B cell (primary cell): Measurements from ENCODE around the gene AUTS2. TPM values are rescaled to one million over a fixed set of nuclear protein-coding genes. Genes with fewer than 3 reads are reported as not detected.

Experiments used
- ATAC-seq: fragments of 200-7000 bp; cut with Tn5 transposase; one replicate; pipeline ENCODE4 v1.10.0; 2021; ENCODE audit warnings: low read depth, mild to moderate bottlenecking, moderate number of reproducible peaks, moderate library complexity
- CTCF ChIA-PET: fragments of 350-600 bp; sonication (Branson Sonifier 250); formaldehyde crosslinking; loops from one replicate; lab custom pipeline; 2021; ENCODE audit warnings: antibody characterized with exemption, inconsistent platforms; lab: Charles Lee
- POLR2A ChIA-PET: fragments of 350-600 bp; sonication (Branson Sonifier 250); formaldehyde crosslinking; loops from one replicate; lab custom pipeline; 2021; ENCODE audit warnings: antibody characterized with exemption; lab: Charles Lee
- DNase-seq: peaks from one replicate; pipeline ENCODE4 v3.0.0; 2013
- H2AFZ ChIP-seq: 2 replicates; pipeline ENCODE4 v1.6.1; 2012; ENCODE audit warnings: mild to moderate bottlenecking, low read depth, low read length; ENCODE audit not compliant: insufficient read depth, poor library complexity, severe bottlenecking
- H3K27ac ChIP-seq, 2 donors: 1 replicate in 1 of 2; 2 replicates in 1 of 2; pipeline ENCODE4 v1.5.1; 2012 to 2013; ENCODE audit warnings: low read length in 2 of 2, mild to moderate bottlenecking in 2 of 2, moderate library complexity in 1 of 2
- H3K27me3 ChIP-seq, 4 experiments: fragments of 200-600 bp in 1 of 4; sonication (generic) in 1 of 4; replicated peaks in 1 of 4; 1 replicate in 2 of 4; 2 replicates in 2 of 4; pipeline versions ENCODE4 v1.6.1 to v1.7.0; 2013 to 2016; ENCODE audit warnings: low read length in 3 of 4, mild to moderate bottlenecking in 2 of 4, mixed read lengths in 1 of 4, moderate library complexity in 1 of 4; ENCODE audit not compliant: insufficient read depth in 4 of 4, control insufficient read depth in 3 of 4; ENCODE audit errors: control extremely low read depth in 1 of 4
- H3K36me3 ChIP-seq, 2 experiments: replicated peaks in 1 of 2; 1 replicate in 1 of 2; 2 replicates in 1 of 2; pipeline versions ENCODE4 v1.6.1 to v1.7.1; 2013; ENCODE audit warnings: low read length in 1 of 2; ENCODE audit not compliant: insufficient read depth in 2 of 2, control insufficient read depth in 1 of 2; ENCODE audit errors: control extremely low read depth in 1 of 2, extremely low read depth in 1 of 2
- H3K4me1 ChIP-seq, 2 donors: fragments of 200-600 bp in 1 of 2; sonication (generic) in 1 of 2; 1 replicate in 1 of 2; 2 replicates in 1 of 2; pipeline versions ENCODE4 v1.5.1 to v1.6.1; 2013 to 2017; ENCODE audit warnings: low read length in 2 of 2; ENCODE audit not compliant: control insufficient read depth in 2 of 2, insufficient read depth in 2 of 2
- H3K4me2 ChIP-seq: replicated peaks from 2 replicates; pipeline ENCODE3; 2012; ENCODE audit warnings: mild to moderate bottlenecking, low read depth, low read length; ENCODE audit not compliant: poor library complexity, severe bottlenecking
- H3K4me3 ChIP-seq, 5 experiments: fragments of 200-600 bp in 1 of 5; sonication (generic) in 1 of 5; 1 replicate in 3 of 5; 2 replicates in 2 of 5; pipeline versions ENCODE4 v1.5.1 to v1.7.0; 2011 to 2016; ENCODE audit warnings: low read length in 4 of 5, mild to moderate bottlenecking in 4 of 5, low read depth in 2 of 5, control low read depth in 1 of 5, moderate library complexity in 1 of 5; ENCODE audit not compliant: insufficient read depth in 1 of 5; ENCODE audit errors: control extremely low read depth in 1 of 5, extremely low read depth in 1 of 5
- H3K79me2 ChIP-seq: fragments of 200-600 bp; sonication (generic); one replicate; pipeline ENCODE4 v1.6.0; 2016; ENCODE audit warnings: low read length; ENCODE audit not compliant: control insufficient read depth, insufficient read depth
- H3K9ac ChIP-seq: fragments of 200-600 bp; sonication (generic); 2 replicates; pipeline ENCODE4 v1.6.1; 2017; ENCODE audit warnings: mild to moderate bottlenecking, low read length, moderate library complexity
- H3K9me3 ChIP-seq, 3 donors: one replicate each; pipeline versions ENCODE4 v1.6.1 to v1.7.1; 2013; ENCODE audit warnings: low read length in 2 of 3; ENCODE audit not compliant: control insufficient read depth in 2 of 3, insufficient read depth in 1 of 3; ENCODE audit errors: control extremely low read depth in 1 of 3
- H4K20me1 ChIP-seq: 2 replicates; pipeline ENCODE4 v1.6.0; 2012; ENCODE audit warnings: mild to moderate bottlenecking, low read length; ENCODE audit not compliant: insufficient read depth, control insufficient read depth, poor library complexity, severe bottlenecking
- H3K27ac Mint-ChIP-seq: one replicate; pipeline ENCODE4 v1.8.0; 2021; ENCODE audit warnings: mixed read lengths
- H3K27me3 Mint-ChIP-seq: one replicate; pipeline ENCODE4 v1.8.0; 2021; ENCODE audit warnings: mixed read lengths
- H3K4me1 Mint-ChIP-seq: one replicate; pipeline ENCODE4 v1.8.0; 2021; ENCODE audit warnings: mixed read lengths
- H3K4me3 Mint-ChIP-seq: one replicate; pipeline ENCODE4 v1.8.0; 2021; ENCODE audit warnings: mixed read lengths
- H3K9me3 Mint-ChIP-seq: one replicate; pipeline ENCODE4 v1.8.0; 2022; ENCODE audit warnings: mixed read lengths; ENCODE audit not compliant: insufficient read depth
- EZH2 ChIP-seq: IDR thresholded peaks from 2 replicates; pipeline ENCODE4 v1.6.1; 2012; ENCODE audit warnings: borderline replicate concordance, low read depth, mild to moderate bottlenecking, moderate library complexity, low read length; ENCODE audit not compliant: insufficient read depth, poor library complexity, severe bottlenecking
- WGBS: methylation state at CpG from one replicate; pipeline ENCODE4 v1.1.5; 2013; ENCODE audit warnings: missing lambda C conversion rate; ENCODE audit not compliant: insufficient coverage; 5-methylcytosine and 5-hydroxymethylcytosine counted together
- intact Hi-C: fragments of 100-400 bp; cut with micrococcal nuclease; formaldehyde crosslinking; loops from one replicate; pipeline ENCODE4 v1.10.0; 2022
- polyA plus RNA-seq: library from polyadenylated mRNA; depleted of rRNA; stranded (reverse); fragments of >200 nt; gene quantifications from 2 replicates; pipeline ENCODE4 v1.2.3, GENCODE V29; 2012
- total RNA-seq, 2 donors: library from RNA; stranded (reverse); fragments of 120-200 nt in 1 of 2; gene quantifications; 1 replicate in 1 of 2; 2 replicates in 1 of 2; pipeline versions ENCODE4 v1.2.3 to v1.2.4, GENCODE V29; 2013 to 2022
- TF ChIP-seq, protein P1 (sequence below): fragments of 200-600 bp; IDR thresholded peaks from one replicate; pipeline ENCODE4 v1.8.0; 2022; ENCODE audit warnings: antibody characterized with exemption, mild to moderate bottlenecking

Gene AUTS2
- total and polyA plus RNA-seq, 2 donors (not counting 1 experiment from before 2014, with no cell fraction given): 22.3 to 35.0 TPM

- ChIA-PET POLR2A (no interaction called here), CTCF (no interaction called here)
- Histone ChIP-seq H3K27ac (no peak overlapping the region), H3K79me2 (peaks cover 6% of the 10 kb centered on the region), H4K20me1 (no peaks in the 10 kb centered on the region), H2AFZ (no peak overlapping the region), H3K4me3 (no peak overlapping the region), H3K9me3 (no peaks in the 10 kb centered on the region), H3K4me2 (no peak overlapping the region), H3K27me3 (no peaks in the 10 kb centered on the region), H3K9ac (no peak overlapping the region), H3K4me1 (peaks cover 4 to 24% of the 10 kb centered on the region in 2 donors), H3K36me3 (no peaks in the 10 kb centered on the region)
- intact Hi-C loops: loop anchor here (10.0 kb wide), 1 partner anchor 50 kb away; no protein-coding TSS in a partner anchor
- H3K27me3 Mint-ChIP-seq: no peaks in the 10 kb centered on the region
- no peaks in the 10 kb centered on the region for H3K9me3 Mint-ChIP-seq
- H3K4me3 Mint-ChIP-seq: no peak overlapping the region
- ATAC-seq (no peak), DNase-seq (no peak)
- 100% methylated on average over 1 of the region's 6 CpGs for WGBS
- H3K27ac Mint-ChIP-seq: no peak overlapping the region
- TF ChIP-seq, protein P1, sequence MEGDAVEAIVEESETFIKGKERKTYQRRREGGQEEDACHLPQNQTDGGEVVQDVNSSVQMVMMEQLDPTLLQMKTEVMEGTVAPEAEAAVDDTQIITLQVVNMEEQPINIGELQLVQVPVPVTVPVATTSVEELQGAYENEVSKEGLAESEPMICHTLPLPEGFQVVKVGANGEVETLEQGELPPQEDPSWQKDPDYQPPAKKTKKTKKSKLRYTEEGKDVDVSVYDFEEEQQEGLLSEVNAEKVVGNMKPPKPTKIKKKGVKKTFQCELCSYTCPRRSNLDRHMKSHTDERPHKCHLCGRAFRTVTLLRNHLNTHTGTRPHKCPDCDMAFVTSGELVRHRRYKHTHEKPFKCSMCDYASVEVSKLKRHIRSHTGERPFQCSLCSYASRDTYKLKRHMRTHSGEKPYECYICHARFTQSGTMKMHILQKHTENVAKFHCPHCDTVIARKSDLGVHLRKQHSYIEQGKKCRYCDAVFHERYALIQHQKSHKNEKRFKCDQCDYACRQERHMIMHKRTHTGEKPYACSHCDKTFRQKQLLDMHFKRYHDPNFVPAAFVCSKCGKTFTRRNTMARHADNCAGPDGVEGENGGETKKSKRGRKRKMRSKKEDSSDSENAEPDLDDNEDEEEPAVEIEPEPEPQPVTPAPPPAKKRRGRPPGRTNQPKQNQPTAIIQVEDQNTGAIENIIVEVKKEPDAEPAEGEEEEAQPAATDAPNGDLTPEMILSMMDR: no peak
- TF ChIP-seq EZH2: no peak
- H3K4me1 Mint-ChIP-seq: peaks cover 41% of the 10 kb centered on the region
These were observed 56.8 kb downstream of the AUTS2 start for GRCh38 chr7:69654849-69655707.

DNA sequence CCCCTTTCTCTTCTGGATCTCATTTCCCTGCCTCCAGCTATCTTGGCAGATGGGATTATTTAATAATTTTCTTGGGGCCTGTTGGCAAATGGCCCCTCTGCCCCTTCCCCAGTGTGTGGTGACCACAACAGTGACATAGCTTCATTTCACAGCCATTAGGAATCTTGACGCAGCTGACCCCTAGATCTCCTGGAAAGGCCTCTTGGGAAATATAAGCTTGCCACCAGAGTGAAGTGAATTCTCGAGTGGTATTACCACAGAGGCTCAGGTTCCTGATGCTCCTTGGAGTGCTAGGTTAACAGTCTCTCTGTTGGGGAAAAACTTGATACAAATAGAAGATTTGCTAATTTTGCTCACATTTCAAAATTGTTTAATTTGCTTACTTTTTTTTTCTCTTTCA, 57.8 kb downstream of the AUTS2 start:
- peaks cover 41% of the 10 kb centered on the region for H3K4me1 Mint-ChIP-seq
- ChIA-PET CTCF (no interaction called here), POLR2A (no interaction called here)
- intact Hi-C loops: loop anchor here (10.0 kb wide), 1 partner anchor 51 kb away; no protein-coding TSS in a partner anchor
- no peak overlapping the region for H3K27ac Mint-ChIP-seq
- Histone ChIP-seq H3K79me2 (peaks cover 8% of the 10 kb centered on the region), H3K36me3 (no peaks in the 10 kb centered on the region), H3K9ac (no peak overlapping the region), H2AFZ (no peak overlapping the region), H3K4me3 (no peak overlapping the region), H4K20me1 (no peaks in the 10 kb centered on the region), H3K27ac (no peak overlapping the region), H3K9me3 (no peaks in the 10 kb centered on the region), H3K4me2 (no peak overlapping the region), H3K4me1 (peaks cover 4 to 23% of the 10 kb centered on the region in 2 donors), H3K27me3 (no peaks in the 10 kb centered on the region)
- no peaks in the 10 kb centered on the region for H3K27me3 Mint-ChIP-seq
- DNase-seq (no peak), ATAC-seq (no peak)
- no peaks in the 10 kb centered on the region for H3K9me3 Mint-ChIP-seq
- no peak overlapping the region for H3K4me3 Mint-ChIP-seq
- TF ChIP-seq, protein P1: no peak
- TF ChIP-seq EZH2: no peak
- no CpG with 5 or more reads among the region's 2 CpGs for WGBS
